HG02970 (cell line): ENCODE data around the gene PSG1.
"Not testable (repeated sequence)": the region's sequence is repeated elsewhere in the genome, so short reads cannot be mapped to it uniquely, and the experiment has no call there.

Experiments
- ATAC-seq: cut with Tn5 transposase; IDR thresholded peaks from one replicate; pipeline ENCODE4 v1.9.1; 2021; ENCODE audit warnings: mild to moderate bottlenecking, moderate library complexity, moderate number of reproducible peaks; ENCODE audit not compliant: unreplicated experiment, low FRiP score

PSG1 gene

GRCh38 chr19:42832023-42832680 is 47.4 kb downstream of the PSG1 start:
- ATAC-seq = not testable (repeated sequence)

DNA sequence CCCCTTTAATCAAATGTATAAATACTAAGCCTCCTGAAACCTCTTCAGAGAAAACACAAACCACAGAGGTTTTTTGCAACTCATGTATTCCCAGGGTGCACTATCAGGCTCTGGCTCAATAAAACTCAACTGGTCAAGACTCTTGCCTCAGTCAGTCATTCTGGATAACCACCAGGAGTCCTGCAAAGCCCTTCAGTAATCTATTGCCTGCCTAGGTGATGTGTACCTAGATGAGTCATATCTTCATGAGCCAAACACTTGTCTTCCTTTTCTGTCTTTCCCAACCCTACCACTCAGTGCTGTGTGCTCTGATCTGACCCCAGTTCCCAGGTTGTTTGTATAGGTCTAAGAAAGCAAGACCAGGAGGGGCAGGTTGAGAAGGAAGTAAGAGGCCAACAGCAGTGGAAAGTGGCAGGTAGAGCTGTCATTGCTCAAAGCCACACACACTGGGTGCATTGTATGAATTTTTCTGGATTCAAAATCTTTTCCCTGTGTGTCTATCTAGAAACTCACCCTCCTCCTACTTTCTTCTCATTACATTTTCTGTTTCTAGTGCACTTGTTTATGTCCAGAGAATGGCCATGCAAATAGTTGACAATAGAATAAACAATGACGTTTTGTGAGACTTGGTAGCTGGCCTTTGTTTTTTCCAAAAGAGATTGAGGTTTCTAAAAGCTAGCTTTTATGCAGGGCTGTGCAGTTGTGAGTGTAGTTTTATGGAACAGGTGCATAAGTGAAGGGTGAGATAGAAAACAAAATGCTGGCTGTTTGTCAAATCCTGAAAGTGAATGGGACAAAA is 48.1 kb downstream of the PSG1 start:
- ATAC-seq = no peak

DNA sequence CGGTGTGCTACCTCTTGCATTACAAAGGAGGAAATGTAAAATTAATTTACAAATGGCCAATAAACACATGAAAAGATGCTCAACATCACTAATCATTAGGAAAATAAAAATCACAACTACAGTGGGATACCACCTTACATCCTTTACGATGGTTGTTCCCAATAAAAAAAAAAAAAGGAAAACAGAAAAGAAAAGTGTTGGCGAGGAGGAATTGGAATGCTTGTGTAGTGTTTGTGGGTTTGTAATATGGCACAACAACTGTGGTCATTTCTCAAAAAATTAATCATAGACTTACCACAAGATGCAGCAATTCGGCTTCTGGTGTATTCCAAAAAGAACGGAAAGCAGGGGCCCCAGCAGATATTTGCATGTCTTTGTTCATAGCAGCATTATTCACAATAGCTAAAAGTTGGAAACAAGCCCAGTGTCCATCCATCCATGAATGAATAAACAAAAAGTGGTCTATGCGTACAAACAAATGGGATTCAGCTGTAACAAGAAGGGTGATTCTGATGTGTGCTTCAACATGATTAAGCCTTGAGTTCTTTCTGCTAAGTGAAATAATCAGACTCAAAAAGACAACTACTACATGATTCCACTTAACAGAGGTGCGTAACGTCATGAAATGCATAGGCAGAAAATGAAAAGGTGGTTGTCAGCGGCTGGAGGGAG is 58.1 kb downstream of the PSG1 start:
- ATAC-seq = not testable (repeated sequence)

- ATAC-seq = not testable (repeated sequence)
Observed at GRCh38 chr19:42819960-42820650, 59.4 kb downstream of the PSG1 start.

GRCh38 chr19:42816894-42817293 is 62.6 kb downstream of the PSG1 start:
- no peak for ATAC-seq
